GM19324 (cell line): ENCODE data around the gene CTNNA3.
A peak's percentile ranks its signal among the peaks of the same experiment; 100 is the strongest.

ENCODE experiments used
- ATAC-seq: cut with Tn5 transposase; IDR thresholded peaks from one replicate; pipeline ENCODE4 v1.9.1; 2021; ENCODE audit warnings: mild to moderate bottlenecking, moderate library complexity; ENCODE audit not compliant: unreplicated experiment, low FRiP score

Gene CTNNA3

DNA sequence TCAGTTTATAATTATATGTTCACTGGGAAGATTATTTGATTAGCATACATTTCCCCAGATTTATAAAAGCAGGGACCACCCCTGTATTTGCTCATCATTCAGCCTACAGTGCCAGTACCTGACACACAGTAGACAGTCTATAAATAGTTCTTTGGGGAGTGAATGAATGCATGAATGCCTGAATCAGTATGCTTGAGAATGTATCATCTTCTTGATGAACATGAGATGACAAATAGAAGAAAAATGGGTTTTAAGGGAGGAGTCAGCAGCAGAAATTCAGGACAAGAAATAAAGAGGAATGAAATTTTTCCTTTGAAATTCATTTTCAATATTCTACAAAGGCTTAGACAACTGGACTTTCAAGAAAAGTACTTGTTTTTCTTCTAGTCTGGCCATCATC lies 1066.0 kb downstream of the CTNNA3 start:
- ATAC-seq, result no peak

GRCh38 chr10:66627156-66627555 lies 1068.8 kb downstream of the CTNNA3 start:
- no peak for ATAC-seq

DNA sequence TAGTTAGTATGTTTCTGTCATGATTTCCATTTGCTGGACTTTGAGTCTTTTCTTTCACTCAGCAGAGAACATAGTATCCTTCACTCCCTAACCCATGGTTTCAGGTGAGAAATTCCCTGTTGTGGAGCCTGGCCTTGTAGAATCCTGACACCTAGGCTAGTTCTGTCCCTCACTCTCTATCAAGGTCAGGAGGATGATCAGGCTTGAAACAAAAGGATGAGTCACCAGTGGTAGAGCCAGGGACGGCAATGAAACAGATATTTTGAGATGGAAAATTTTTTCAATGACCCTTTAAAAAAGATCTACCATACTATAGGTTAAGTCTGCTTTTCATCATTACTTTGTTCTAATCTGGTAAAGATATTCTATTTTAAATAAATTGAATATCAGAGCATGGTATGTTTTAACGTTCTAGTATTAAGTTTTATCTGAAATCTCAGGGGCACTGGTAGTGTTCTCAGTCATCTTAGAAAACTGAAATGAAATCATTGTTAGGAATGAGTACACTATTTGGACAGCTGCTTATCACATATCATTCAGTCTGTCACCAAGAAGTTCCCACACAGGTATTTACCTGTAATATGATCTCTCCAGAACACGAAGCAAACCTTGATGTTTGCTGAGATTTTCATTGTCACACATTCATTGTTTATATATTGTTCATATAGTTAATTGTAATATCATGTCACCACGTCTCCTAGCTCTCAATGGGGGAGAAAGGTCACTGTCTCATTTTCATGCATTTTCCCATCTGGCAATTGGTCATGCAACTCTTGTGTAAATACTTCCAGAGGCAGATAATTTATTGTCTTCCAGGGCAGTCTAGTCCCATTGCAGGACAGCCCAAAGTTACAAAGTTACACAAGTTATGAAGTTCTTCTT lies 1070.0 kb downstream of the CTNNA3 start:
- no peak for ATAC-seq

DNA sequence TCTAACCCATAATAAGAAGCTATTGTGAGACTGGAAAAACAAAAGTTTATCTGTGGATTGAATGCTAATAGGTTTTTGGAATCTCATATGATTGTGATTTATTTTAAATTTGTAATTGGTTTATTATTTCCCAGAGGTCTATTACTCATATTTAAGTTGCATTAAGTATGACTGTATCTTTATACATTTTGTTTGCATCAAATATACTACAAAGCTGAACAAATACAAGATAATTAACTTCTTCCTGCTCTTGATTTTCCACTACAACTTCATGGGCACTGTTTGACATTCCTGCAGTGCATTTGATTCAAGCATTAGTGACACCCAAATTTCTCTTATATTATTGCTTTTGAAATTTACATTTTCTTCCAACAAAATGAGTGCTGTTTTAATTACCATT lies 1073.9 kb downstream of the CTNNA3 start:
- no peak for ATAC-seq

DNA sequence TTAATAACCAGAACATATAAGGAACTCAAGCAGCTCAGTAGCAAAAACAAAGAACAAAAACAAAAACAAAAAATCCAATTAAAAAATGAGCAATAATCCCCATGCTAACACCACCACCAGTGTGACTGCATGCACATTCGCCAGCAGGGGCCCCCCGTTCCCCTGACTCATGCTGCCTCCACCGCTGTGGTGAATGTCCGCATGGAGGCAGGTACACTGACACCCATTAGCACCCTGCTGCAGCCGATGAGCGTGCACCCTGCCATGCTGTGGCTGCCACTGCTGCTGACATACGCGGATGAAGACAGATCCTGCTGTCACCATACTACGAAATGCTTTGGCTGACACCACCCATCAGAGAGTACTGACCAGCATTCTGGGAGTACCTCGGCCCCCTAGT lies 1091.8 kb downstream of the CTNNA3 start:
- ATAC-seq, result no peak

DNA sequence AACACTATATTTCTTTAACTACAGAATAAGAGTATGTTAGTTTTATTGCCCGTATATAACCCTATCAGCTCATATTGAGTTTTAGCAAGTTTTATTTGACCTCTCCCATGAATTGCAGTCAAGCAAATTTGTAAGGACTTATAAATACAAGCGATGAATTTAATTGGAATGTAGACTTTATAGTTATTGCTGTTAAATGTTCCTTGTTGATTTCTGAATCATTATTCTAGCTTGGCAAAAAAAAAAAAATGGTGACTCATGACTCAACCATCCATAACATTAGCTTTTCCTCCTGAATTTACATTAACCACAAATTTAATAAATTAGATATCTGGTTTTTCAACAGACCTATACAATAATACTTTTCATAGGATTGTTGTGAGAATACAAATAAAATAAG lies 1104.1 kb downstream of the CTNNA3 start:
- no peak for ATAC-seq

- ATAC-seq, result no peak
These were observed 1108.3 kb downstream of the CTNNA3 start for GRCh38 chr10:66587680-66588050.

GRCh38 chr10:66586897-66587679 lies 1108.9 kb downstream of the CTNNA3 start:
- peak; percentile 43 for ATAC-seq

GRCh38 chr10:66586073-66586472 lies 1109.9 kb downstream of the CTNNA3 start:
- no peak for ATAC-seq

DNA sequence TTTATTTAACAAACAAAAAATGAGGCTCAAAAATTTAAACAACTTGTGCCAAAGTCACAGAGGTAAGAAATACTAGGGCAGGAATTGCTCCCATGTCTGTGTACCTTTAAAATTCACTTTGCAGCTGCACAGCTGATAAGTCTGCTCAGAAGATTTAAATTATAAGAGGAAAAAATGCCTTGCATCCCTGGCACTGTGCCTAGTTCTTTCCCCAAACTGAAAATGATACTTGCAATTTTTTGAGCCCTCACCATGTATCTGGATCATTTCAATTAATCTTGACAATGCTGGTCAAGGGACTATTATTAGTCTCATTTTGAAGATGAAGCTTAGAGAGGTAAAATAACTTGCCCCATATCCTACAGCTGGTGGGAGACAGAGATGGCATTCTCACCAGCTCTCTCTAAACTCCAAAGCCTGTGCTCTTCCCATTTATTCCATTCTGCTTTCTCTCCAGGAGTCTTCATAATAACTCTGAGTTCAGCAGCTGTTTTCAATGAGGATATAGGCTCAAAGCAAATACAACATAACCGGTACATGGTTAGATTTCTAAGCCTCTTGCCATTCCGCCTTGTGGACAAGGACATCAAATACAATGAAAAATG lies 1120.6 kb downstream of the CTNNA3 start:
- no peak for ATAC-seq

DNA sequence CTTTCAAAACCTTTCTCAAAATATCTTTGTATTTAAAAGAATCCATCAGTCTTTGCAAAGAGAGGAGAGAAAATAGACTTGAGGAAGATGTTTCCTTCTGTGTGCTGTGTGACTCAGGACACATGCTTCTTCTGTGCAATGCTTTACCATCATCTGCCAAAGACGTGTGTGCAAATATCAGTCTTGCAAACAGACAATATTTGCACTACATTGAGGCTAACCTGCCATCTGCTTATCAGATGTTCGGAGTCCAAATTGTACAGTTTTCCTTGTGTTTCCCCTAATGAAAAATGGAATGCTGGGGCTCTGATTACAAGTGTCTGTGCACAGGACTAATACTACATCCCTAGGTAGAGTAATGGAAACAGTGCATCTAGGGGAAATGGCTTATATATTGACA lies 1123.3 kb downstream of the CTNNA3 start:
- no peak for ATAC-seq

GRCh38 chr10:66565999-66566398 lies 1130.0 kb downstream of the CTNNA3 start:
- no peak for ATAC-seq

DNA sequence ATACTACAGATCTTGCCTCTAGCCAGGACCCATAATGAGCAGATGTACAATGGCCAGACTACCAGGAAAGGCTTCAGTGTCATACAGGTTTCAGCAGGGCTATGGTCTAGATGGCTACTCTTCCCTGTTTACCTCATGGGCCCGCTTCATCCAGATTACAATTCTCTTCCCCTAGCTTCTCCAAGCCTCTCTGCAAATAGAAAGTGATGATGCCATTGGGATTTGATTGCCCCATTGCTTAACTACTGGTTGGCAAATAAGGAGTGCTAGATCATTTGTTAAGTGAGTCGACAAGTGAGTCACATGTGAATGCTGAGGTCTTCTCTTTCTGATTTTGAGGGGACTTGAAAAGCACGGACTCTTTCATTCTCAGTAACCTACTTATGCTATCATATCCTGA lies 1131.7 kb downstream of the CTNNA3 start:
- no peak for ATAC-seq

DNA sequence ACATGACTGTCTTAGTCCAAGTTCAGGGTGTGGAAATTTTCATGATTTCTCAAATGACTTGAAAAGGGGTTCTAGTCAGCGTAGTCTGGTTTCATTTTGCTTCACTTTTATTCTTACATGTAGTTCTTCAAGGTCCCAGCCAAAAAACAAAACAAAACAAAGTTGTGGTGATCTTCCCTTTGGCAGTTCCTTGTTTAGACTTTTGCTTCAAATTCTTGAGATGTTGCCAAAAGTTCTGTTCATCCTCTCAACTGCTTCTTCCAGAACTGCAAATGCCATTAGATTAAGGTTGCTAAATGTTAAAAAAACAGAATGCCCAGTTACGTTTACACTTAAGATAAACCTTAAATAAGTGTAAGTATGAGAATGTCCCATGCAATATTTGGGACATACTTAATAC lies 1140.9 kb downstream of the CTNNA3 start:
- no peak for ATAC-seq

DNA sequence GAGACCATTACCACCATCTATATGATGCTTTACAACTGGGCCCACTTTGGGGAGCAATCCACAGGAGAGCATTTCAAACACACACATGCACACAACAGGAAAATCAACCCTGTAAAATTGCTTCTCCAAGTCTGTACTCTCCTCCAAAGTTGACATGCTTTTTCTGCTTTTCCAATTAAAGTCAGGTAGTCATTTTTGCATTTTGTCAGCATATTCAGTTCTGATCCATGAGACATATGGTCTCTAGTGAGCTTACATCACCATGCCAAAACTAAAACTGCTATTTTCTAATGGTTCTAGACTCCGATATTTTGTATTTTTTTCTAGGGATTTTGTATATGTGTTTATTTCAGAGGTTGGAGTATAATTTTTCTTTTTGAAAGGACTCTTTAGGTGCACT lies 1143.7 kb downstream of the CTNNA3 start:
- no peak for ATAC-seq

- no peak for ATAC-seq
These were observed 1145.6 kb downstream of the CTNNA3 start for GRCh38 chr10:66550351-66550750.

DNA sequence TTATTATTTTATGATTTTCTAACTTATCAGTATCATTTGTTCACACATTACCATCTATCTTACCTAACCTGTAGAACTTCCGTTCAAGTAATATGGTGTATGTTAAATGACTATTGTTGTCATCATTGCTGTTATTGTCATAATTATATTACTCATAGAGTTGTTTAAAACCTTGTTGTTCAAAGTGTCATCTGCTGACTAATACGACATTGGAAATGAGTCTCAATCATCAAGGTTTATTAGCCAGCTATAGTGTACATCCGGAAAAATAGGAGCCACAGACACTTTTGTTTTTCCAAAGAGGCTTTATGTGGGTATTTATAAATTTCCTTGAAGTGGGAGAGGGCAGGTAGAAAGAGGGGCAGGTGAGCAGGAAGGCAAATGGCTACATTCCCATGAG lies 1157.1 kb downstream of the CTNNA3 start:
- no peak for ATAC-seq

GRCh38 chr10:66538371-66538770 lies 1157.6 kb downstream of the CTNNA3 start:
- ATAC-seq, result no peak

DNA sequence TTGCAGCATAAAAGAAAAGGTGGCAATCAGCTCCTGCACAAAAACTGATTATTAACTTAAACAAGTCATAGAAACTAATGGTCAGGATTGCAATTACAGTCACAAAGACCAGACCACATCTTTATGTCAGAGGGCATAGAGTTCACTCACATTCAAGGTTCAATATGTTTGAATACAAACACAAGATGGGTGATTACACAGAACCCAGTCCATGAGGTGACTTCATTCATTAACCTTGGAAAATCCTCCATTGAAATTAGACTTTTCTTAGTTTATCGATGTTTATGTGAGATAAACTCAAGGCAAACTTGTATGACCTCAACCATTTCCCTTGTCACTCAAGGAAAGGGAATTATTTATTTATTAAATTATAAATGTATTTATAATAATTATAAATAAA lies 1158.8 kb downstream of the CTNNA3 start:
- no peak for ATAC-seq

DNA sequence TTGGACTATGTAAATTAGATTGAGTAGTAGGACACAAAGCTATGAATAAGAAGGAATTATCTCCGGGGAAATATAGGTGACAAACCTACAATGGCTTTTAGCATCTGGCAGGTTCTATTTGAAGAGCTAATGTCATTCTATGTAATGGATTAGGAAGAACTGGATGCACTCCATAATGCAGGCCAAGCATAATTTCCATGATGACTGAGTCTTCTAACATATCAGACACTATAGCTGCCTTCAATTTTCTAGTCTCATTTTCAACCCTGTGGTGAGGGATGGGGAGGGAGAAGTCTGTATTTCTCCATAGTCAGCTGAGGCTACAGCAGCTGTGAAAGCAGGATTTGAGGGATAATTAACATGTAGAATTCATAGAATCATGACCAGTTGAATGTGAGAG lies 1160.6 kb downstream of the CTNNA3 start:
- no peak for ATAC-seq

DNA sequence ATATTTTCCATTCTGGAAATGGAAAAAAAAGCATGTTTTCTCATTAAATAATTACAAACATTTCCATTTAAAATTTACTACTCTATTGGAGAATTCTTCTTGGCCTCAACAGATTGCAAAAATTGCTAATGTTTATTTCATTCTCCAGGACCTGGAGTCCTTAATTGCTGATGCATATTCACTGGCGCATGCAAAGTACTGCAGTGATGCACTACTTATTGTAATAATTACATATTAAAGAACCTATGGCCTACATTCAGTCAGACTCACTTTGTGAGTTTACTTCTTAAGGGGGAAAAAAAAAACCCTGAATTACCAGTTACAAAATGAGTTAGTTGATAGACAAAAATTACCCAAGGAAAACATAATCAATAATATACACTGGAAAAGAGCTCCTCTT lies 1161.1 kb downstream of the CTNNA3 start:
- no peak for ATAC-seq
